ENCODE results near the gene SUSD1.
"Not testable (repeated sequence)": the region's sequence is repeated elsewhere in the genome, so short reads cannot be mapped to it uniquely, and the experiment has no call there.

The SUSD1 gene

DNA sequence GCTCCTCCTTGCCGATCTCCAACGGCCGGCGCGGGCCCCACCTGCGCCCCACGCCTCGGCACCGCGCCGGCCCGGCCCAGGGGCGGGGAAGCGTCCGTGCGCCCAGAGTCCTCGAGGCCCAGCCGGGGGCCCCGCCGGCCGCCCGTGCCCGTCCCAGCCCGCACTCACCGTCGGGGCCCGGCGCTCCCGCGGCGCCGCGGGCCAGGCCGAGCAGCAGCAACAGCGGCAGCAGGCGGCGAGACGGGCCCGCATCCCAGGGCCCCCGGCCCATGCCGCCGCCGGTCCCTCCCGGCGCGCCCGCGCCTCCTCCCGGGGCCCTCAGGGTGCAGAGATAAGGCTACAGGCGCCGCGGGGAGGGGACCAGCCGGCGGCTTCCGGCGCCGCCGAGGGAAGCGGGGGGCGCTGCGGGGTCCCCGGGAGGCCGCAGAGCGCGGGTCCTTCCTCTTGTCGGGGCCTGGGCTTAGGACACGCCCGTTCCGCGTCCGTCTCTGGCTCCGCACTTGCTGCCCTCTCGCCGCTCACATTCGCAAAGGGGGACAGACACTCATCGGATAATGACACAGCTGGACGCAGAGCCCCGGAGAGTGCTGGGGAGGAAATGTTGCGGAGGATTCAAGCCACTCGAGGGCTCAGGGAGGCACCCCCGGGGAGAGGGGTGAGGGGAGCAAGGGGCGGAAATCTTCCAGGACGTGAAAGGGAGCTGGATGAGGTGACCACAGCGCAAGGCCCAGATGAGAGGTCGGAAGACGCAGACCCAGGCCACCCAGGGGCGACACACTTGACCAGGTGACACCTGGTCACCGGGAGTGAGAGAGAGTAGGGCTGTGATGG, at the start of gene SUSD1:
Gene SUSD1 (minus strand): TSS at position 333 of the 831 bp plus-strand sequence. CDS start 62 bp downstream, at position 271.
- no peak for DNase-seq

DNA sequence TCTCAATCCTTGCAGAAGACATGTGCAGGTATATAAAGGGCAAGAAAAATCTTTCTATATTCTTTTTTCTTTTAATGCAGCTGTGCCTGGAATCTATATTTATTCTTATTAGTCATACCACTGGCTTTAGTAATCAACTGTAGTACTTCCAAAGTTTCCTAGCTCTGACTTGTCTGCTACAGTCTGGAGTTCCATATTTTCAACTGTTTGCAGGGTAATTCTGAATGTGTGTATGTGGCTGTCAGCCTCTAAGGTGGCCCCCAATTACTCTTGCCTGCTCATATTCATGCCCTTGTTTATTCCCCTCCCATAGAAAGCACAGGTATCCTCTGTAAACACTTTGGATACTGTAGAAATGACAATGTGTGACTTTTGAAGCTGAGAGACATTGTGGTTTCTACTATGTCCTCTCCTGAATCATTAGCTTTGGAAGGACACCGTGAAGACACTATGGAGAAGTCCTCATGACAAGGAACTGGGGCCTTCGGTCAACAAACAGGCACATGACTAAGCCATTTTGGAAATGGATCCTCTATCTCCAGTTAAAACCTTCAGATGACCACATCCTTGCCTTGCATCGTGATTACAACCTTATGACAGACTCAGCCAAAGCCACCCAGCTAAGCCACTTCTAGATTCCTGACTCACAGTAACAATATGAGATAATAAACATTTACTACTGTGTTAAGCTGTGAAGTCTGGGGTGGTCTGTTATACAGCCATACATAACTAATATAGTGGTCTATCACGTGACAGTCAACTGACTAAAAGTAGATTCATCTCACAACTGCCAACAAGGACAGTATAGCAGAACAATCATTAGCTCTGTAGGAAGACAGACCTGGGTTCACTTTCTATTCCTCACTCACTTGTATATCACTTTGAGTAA, 49.5 kb upstream of the SUSD1 start:
- DNase-seq: no peak

DNA sequence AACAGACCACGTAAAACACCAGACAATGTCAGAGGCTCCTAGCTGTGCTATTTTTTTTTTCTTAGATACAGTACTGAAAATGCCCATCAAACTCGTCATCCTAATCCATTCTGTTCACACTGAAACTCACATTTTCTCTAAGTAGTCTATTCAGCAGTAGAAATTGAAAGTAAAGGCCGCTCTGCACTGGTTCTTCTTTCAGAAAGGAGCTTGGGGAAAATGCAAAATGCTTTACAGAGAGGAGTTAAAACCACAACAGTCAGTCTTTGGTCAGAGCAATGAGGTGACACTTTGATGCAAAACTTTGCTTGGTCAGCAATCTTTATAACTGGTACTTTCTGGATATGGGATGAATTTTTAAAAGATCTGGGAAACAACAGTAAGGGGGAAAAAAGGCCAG, 43.8 kb upstream of the SUSD1 start:
- no peak for DNase-seq

DNA sequence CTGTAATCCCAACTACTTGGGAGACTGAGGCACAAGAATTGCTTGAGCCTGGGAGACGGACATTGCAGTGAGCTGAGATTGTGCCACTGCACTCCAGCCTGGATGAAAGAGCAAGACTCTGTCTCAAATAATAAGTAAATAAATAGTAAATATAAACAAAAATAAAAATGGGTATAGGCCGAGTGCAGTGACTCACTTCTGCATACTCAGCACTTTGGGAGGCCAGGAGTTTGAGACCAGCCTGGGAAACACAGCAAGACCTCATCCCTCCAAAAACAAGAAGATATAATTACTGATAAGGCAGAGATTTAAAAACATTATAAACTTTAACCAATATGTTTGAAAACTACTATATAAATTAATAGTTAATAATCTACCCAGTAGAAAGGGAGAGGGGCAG, 37.8 kb upstream of the SUSD1 start:
- no peak for DNase-seq

DNA sequence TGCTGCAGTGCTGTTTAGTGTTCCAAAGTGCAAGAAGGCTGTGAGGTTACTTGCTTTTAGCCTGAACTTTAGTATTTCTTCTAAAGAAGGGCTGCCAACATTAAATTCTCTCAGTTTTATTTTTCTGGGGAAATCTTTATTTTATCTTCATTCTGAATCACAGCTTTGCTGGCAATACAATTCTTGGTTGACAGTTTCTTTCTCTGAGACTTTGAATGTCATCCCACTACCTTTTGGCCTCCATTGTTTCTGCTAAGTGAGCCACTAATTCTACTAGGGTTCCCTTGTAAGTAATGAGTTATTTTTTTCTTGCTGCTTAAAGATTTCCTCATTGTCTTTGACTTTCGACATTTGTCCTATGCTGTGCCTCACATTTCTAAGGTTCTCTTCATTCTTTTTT, 32.4 kb upstream of the SUSD1 start:
- no peak for DNase-seq

DNA sequence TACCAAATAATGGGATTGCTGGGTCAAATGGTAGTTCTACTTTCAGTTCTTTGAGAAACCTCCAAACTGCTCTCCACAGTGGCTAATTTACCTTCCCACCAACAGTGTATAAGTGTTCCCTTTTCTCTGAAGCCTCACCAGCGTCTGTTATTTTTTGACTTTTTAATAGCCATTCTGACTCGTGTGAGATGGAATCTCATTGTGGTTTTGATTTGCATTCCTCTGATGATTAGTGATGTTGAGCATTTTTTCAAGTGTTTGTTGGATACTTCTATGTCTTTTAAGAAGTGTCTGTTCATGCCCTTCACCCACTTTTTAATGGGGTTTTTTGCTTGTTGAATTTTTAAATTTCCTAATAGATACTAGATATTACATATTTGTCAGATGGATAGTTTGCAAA, 28.4 kb upstream of the SUSD1 start:
- no peak for DNase-seq

DNA sequence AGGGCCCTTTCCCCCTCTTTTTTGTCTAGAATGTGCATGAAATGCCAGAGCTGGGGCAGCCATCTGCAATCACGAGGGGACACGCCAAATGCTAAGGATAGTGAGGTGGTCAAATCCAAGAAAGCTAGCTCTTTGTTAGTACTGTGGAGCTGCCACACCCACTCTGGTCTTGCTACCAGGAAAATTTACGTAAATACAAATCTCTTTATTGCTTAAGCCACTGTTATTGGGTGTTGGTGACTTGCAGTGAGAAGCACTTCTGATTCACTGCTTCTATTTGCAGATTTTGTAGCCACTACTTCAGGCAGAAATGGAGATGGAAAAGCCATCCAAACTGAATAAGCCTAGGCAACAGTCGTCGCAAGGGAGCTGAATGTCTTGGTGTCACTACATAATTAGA, 25.6 kb upstream of the SUSD1 start:
- no peak for DNase-seq

DNA sequence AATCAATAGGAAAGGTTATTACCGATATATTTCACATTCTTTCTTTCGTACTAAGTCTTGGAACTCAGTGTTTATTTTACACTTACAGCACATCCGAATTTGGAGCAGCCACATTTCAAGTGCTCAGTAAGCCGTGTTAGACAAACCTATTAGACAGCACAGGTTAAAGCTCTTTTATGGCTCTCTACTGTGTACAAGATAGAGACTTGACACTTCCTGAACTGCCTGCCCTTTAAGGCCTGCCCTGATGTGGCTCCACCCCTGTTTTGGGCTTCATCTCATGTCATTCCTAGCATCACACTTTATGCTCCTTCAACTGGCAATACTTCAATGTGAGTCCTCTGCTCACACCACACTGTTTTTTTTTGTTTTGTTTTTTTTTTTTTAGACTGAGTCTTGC, 23.5 kb upstream of the SUSD1 start:
- no peak for DNase-seq

DNA sequence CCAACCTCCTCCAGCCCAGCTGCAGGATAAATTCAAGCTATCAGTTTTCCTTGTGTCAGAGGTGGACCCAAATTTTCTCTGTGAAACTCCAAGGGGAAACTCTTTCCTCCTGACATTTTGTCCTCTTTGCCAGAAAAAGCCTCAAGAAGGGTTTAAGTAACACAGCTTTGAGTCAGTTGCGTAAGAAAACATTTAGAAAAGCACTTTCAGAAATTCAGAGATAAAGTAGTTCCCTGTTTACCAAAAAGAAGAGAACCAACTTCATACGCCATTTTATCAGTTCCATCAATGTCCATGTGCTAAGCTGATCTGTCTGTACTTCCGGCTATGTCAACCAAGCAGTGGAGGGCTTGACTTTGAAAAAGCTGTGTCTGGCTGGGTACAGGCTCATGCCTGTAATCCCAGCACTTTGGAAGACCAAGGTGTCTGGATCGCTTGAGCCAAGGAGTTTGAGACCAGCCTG, 19.9 kb upstream of the SUSD1 start:
- DNase-seq: no peak

DNA sequence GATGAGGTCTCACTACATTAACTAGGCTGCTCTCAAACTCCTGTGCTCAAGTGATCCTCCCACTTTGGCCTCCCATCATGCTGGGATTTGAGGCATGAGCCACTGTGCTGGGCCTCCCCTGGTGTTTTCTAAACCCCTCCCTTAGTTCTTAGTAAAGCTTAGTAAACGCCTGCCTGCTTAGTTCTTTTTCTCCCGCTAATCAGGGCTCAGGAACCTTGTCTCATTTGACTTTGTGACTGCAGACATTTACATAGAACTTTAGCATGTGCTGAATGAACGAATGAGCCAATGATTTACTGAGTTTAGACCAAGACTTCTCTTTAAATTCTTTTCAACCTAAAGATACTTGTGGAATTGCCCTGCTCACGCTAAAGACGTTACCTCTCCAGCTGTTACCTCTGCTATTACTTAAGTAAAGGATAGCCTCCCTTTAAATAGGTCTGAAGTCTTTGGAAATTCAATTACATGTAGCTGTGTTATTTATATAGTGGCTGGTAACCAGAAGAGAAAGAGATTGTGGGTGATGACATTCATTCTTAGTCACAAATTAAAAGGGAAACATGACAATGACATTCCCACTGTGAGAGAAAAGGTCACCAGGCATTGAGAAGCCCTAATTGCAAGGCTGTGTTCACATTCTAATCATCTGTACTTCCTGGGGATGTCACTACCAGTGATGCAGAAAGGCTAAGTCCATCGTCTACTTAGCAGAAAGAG, 18.6 kb upstream of the SUSD1 start:
- DNase-seq: no peak

DNA sequence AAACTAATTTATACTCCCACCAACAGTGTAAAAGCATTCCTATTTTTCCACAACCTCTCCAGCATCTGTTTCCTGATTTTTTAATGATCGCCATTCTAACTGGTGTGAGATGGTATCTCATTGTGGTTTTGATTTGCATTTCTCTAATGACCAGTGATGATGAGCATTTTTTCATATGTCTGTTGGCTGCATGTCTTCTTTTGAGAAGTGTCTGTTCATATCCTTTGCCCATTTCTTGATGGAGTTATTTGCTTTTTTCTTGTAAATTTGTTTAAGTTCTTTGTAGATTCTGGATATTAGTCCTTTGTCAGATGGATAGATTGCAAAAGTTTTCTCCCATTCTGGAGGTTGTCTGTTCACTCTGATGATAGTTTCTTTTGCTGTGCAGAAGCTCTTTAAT, 15.2 kb upstream of the SUSD1 start:
- not testable (repeated sequence) for DNase-seq

DNA sequence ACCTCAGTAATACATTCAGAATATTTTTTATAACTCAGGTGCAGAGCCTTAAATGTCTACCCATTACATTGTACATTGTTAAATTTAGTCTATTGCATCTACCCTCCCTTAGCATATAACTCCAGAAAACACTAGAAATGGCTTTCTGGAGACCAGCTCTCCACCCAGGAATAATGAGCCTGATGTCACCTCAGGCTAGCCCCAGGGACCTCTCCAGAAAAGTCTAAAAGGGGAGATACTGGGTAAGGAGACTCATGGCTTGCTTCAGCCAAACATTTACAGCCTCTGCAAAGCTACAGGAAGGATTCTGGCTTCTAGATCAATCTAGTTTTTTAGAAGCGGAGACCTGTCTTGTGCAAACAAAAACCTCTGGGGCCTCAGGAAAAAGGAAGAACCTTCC, 13.8 kb upstream of the SUSD1 start:
- DNase-seq: no peak

DNA sequence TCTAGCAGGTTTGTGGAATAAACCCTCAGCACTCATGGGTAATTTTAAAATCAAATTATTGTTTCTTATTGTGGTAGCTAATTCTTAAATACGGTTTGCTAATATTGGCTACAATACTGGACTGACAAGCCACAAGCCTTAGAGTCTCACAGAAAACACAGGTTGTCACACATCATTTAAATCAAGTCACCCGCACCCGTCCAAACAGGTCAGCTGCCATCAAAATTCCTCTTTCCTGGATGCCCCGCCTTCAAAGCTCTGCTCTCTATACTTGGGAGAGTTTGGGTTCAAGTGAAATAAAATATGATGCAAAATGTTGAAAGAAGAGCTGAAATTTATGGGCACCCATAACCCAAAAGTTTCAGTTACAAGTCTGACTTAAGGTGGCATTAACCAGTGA, 12.3 kb upstream of the SUSD1 start:
- no peak for DNase-seq

DNA sequence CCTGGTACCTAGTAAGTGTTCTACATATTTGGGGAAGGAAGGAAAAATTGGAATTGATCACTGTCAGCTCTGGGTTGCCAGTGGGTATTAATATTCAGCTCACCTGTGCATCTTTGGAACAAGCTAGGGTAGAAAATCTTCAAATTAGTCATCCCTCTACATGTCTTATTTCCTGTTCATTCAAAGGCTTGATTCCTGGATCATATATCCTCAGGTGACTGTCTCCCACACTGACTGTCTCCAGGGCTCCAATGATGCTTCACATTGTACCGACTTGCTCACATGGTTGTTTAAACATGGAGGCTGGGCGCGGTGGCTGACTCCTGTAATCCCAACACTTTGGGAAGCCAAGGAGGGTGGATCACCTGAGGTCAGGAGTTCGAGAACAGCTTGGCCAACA, 11.6 kb upstream of the SUSD1 start:
- DNase-seq: no peak

DNA sequence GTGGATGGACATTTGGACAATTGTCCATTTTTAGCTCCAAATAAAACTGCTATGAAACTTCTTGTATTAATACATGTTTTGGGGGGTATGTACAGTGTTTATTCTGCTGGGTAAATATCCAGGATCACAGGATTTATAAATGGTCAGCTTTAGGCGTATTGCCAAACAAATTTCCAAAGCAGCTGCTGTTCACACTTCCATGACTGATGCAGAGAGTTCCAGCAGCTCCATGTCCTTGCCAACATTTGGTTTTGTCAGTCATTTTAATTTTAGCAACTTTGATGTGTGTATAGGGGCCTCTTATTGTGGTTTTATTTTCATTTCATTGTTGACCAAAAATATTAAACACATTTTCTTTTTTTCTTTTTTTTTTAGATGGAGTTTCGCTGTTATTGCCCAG, 9.8 kb upstream of the SUSD1 start:
- no peak for DNase-seq

DNA sequence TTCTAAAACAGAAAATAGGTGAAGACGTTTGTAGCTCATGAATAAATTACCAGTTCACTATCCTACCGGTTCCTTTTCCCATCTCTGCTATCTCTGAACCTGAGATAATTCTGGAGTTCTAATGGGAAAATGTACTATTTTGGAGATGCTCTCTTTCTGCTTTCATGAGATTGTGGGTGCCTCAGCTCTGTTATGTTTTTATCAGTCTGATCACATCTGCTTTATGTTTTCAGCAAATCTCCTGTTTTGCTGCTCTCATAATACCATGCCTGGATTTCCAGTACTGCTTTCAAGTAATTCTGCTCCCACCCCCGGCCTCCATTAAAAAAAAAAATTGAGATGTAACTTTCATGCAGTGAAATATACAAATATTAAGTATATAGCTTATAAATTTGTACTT, 9.1 kb upstream of the SUSD1 start:
- no peak for DNase-seq

DNA sequence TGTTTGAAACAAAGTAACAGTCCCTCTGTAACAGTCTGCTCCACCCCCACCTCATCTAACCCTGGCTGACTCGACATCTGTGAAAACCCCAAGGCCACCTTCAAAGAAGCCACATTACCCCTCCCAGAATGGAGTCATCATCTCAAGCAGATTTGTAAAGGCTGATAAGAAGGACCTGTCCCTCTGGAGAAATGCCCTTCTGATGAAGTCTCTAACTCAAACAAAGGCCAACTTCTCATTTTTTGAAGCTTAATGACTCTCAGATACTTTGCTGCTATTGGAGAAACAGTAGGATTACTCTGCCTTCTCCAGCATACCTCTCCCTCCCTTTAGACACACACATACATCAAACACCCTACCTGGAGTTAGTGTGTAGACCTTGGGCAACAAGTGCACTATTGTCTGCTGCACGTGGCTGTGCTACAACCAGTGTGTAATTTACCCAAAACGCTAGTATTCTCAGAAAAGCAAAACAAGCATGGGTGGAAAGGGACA, 5.3 kb upstream of the SUSD1 start:
- no peak for DNase-seq

DNA sequence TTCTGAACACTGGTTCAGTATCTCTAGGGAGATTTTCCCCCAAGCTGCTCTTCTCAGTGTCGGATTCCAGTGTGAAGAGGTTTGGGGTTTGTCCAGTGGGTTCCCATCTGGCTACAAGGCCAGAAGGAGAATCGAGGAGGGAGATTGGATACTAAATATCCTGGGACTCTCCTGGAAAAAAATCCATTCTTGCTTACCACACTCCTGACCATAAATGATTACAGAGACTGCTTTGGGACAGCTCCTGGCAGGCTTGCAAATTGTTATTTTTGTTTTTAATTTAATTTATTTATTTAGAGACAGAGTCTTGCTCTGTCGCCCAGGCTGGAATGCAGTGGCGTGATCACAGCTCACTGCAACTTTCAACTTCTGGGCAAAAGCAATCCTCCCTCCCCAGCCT, 4.7 kb upstream of the SUSD1 start:
- no peak for DNase-seq

DNA sequence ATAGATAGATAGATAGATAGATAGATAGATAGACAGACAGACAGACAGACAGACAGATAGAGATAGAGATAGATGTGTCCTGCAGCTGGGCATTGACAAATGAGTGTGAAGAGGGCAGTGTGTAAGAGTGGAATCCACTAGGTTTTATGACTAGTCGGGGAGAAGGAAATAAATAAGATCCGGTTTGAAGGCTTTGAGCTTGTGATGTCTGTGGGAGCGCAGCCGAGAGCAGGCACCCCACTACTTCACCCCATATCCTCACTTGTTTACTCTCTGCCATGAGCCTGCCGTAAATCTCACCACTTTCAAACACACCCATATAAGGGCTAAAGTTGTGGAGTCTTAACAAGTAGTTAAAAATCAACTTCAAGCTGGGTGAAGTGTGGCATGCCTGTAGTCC, 1.4 kb upstream of the SUSD1 start:
- DNase-seq: no peak

DNA sequence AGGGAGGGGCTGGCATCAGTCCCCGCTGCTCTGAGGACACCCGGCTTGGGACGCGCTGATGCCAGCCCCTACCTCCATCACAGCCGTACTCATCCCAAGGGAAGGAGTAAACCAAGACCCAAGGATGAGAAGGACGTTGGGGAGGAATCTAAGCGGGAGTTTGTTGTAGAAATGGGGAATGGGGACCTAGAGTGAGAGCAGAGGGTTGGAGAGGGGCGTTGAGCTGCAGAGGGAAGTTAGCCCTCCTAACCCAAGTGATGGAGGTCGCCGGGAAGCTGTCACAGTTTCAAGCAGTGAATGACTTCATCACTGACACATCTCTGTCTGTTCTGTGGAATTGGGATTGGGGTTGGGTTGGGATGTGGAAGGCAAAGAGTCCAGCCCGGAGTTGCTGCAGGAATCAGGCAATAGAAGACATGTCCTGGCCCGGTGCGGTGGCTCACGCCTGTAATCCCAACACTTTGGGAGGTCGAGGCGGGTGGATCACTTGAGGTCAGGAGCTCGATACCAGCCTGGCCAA, 759 bp upstream of the SUSD1 start:
- DNase-seq: no peak

DNA sequence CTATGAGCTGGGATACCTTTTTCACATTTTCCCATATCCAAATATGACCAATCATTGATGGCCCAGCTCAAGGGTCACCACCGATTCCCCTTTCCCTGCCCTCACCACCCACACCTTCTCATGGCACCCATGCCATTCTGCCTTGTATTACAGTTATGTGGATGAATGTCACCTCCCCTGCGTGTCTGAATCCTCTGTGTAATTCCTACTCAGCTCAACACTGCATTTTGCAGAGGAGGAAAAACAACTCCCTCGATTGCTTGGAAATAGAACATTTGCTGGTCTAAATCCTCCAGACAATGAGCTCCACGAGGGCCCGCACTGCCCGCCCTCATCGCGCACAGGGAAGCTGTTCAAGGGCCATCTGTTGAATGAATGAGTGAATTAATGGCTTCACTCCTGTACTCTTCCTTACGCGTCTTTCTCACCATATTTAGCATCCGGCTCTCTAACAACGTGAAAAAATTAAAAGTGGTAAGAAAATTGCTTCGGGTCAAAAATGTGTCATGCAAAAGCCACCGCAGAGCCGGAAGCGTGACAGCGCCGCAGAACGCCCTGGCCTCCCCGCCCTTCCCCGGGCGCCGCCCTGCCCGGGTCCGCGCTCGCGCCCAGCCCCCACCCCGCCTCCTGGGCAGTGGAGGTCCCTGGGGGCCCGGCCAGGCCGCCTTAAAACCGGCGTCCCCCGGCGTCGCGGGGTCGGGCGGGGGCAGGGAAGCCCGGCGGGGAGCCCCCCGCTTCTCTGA, 704 bp downstream of the SUSD1 start:
- no peak for DNase-seq

All from NCI-H446 (cell line).